HG03045 (cell line): ENCODE data around the gene MRM1.

Experiments used
- ATAC-seq: cut with Tn5 transposase; IDR thresholded peaks from one replicate; pipeline ENCODE4 v1.9.1; 2021; ENCODE audit warnings: mild to moderate bottlenecking, moderate library complexity; ENCODE audit not compliant: unreplicated experiment

The MRM1 gene

GRCh38 chr17:36601303-36602029, at the start of gene MRM1:
Gene MRM1 (plus strand): TSS chr17:36601583. CDS start chr17:36601811, 228 bp downstream.
- ATAC-seq, result peak; percentile 75

- no peak for ATAC-seq
Measured at GRCh38 chr17:36553459-36553858, 47.9 kb upstream of the MRM1 start.

GRCh38 chr17:36566081-36566480, 35.3 kb upstream of the MRM1 start:
- no peak for ATAC-seq

- ATAC-seq, result no peak
Measured at GRCh38 chr17:36575028-36575427, 26.4 kb upstream of the MRM1 start.

- no peak for ATAC-seq
Measured at GRCh38 chr17:36576793-36577192, 24.6 kb upstream of the MRM1 start.

- ATAC-seq, result no peak
Measured at GRCh38 chr17:36578671-36579070, 22.7 kb upstream of the MRM1 start.

- ATAC-seq, result no peak
Measured at GRCh38 chr17:36583787-36584186, 17.6 kb upstream of the MRM1 start.

GRCh38 chr17:36586138-36586537, 15.2 kb upstream of the MRM1 start:
- ATAC-seq, result no peak

GRCh38 chr17:36590082-36590481, 11.3 kb upstream of the MRM1 start:
- no peak for ATAC-seq

- peak; percentile 85 for ATAC-seq
Measured at GRCh38 chr17:36591434-36592315, 9.7 kb upstream of the MRM1 start, which contains the start of gene DHRS11. Gene DHRS11 (plus strand): TSS chr17:36591879. CDS start chr17:36592010, 131 bp downstream.

- ATAC-seq, result no peak
Measured at GRCh38 chr17:36592316-36592715, 9.1 kb upstream of the MRM1 start.

GRCh38 chr17:36592716-36593321, 8.6 kb upstream of the MRM1 start:
- no peak for ATAC-seq

GRCh38 chr17:36593656-36594316, 7.6 kb upstream of the MRM1 start:
- no peak for ATAC-seq

- ATAC-seq, result no peak
Measured at GRCh38 chr17:36594626-36595401, 6.6 kb upstream of the MRM1 start.

- no peak for ATAC-seq
Measured at GRCh38 chr17:36597226-36597625, 4.2 kb upstream of the MRM1 start.

GRCh38 chr17:36597866-36598777, 3.3 kb upstream of the MRM1 start:
- ATAC-seq, result no peak

- ATAC-seq, result no peak
Measured at GRCh38 chr17:36598951-36599401, 2.4 kb upstream of the MRM1 start.

GRCh38 chr17:36599546-36600250, 1.7 kb upstream of the MRM1 start:
- ATAC-seq, result no peak
